GM23338 (cell line): ENCODE measurements around the gene DPP9.

Source experiments
- CREB1 ChIP-seq: fragments of 250-450 bp; sonication (Bioruptor Pico); IDR thresholded peaks from 2 replicates; pipeline ENCODE4 v1.5.0; 2020; ENCODE audit warnings: low read depth, mild to moderate bottlenecking, moderate library complexity
- EZH2 ChIP-seq: fragments of 200-600 bp; sonication (generic); IDR thresholded peaks from one replicate; pipeline ENCODE4 v1.8.0; 2017; ENCODE audit warnings: antibody characterized with exemption, mild to moderate bottlenecking, low read depth; ENCODE audit not compliant: unreplicated experiment
- POLR2AphosphoS5 ChIP-seq: IDR thresholded peaks from 2 replicates; pipeline ENCODE4 v1.6.1; 2016; ENCODE audit warnings: antibody characterized with exemption, low read depth
- TF ChIP-seq, protein P1 (sequence below): IDR thresholded peaks from one replicate; pipeline ENCODE4 v1.6.1; 2018; ENCODE audit warnings: antibody characterized with exemption; ENCODE audit not compliant: unreplicated experiment
- TF ChIP-seq, protein P2 (sequence below), 2 experiments: fragments of 200-600 bp in 1 of 2; sonication (generic) in 1 of 2; conservative IDR thresholded peaks; 2 replicates each; pipeline versions ENCODE4 v1.5.1 to v1.6.1; 2016 to 2017; ENCODE audit warnings: antibody characterized with exemption in 2 of 2, low read depth in 2 of 2, mild to moderate bottlenecking in 2 of 2, moderate library complexity in 1 of 2

DNA sequence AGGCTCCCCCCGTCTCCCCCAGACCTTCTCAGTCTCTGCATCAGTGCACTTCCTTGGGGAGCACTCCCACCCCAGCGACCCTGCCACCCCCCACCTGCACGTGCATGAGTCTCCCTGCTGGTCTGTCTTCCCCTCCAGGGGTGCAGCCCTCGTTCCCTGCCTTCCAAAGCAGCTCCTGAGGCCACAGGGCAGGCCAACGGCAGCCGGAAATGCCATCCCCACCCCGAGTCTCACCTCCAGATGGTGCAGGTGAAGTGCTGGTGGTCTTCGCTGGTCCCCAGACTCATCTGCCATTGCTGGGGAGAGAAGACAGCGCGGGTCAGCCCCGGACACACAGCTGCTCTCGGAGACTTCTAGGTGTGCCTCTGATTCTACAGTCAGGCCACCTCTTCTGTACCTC, 59.0 kb downstream of the DPP9 start:
- TF ChIP-seq EZH2 (no peak), CREB1 (CRISPR knock-in tag) (no peak), POLR2AphosphoS5 (no peak)
- TF ChIP-seq, protein P1, sequence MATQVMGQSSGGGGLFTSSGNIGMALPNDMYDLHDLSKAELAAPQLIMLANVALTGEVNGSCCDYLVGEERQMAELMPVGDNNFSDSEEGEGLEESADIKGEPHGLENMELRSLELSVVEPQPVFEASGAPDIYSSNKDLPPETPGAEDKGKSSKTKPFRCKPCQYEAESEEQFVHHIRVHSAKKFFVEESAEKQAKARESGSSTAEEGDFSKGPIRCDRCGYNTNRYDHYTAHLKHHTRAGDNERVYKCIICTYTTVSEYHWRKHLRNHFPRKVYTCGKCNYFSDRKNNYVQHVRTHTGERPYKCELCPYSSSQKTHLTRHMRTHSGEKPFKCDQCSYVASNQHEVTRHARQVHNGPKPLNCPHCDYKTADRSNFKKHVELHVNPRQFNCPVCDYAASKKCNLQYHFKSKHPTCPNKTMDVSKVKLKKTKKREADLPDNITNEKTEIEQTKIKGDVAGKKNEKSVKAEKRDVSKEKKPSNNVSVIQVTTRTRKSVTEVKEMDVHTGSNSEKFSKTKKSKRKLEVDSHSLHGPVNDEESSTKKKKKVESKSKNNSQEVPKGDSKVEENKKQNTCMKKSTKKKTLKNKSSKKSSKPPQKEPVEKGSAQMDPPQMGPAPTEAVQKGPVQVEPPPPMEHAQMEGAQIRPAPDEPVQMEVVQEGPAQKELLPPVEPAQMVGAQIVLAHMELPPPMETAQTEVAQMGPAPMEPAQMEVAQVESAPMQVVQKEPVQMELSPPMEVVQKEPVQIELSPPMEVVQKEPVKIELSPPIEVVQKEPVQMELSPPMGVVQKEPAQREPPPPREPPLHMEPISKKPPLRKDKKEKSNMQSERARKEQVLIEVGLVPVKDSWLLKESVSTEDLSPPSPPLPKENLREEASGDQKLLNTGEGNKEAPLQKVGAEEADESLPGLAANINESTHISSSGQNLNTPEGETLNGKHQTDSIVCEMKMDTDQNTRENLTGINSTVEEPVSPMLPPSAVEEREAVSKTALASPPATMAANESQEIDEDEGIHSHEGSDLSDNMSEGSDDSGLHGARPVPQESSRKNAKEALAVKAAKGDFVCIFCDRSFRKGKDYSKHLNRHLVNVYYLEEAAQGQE: no peak
- TF ChIP-seq, protein P2, sequence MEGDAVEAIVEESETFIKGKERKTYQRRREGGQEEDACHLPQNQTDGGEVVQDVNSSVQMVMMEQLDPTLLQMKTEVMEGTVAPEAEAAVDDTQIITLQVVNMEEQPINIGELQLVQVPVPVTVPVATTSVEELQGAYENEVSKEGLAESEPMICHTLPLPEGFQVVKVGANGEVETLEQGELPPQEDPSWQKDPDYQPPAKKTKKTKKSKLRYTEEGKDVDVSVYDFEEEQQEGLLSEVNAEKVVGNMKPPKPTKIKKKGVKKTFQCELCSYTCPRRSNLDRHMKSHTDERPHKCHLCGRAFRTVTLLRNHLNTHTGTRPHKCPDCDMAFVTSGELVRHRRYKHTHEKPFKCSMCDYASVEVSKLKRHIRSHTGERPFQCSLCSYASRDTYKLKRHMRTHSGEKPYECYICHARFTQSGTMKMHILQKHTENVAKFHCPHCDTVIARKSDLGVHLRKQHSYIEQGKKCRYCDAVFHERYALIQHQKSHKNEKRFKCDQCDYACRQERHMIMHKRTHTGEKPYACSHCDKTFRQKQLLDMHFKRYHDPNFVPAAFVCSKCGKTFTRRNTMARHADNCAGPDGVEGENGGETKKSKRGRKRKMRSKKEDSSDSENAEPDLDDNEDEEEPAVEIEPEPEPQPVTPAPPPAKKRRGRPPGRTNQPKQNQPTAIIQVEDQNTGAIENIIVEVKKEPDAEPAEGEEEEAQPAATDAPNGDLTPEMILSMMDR (conservative IDR thresholded peaks at IDR 0.05; ENCODE audit: low read depth in 2 of 2): no peak
